Activated CD4-positive, alpha-beta T cell treated with anti-CD3 and anti-CD28 coated beads, Interleukin-2, amount 10 ng/mL, durations not matched to agents 7 days and 5 days (primary cell): ENCODE data around the gene ZNF507. TPM values are rescaled to one million over a fixed set of nuclear protein-coding genes. Genes with fewer than 3 reads are reported as not detected.
A peak's percentile ranks its signal among the peaks of the same experiment; 100 is the strongest.

Experiments
- CTCF ChIA-PET: fragments of 350-600 bp; sonication (Branson Sonifier 250); formaldehyde crosslinking; loops from one replicate; lab custom pipeline; 2021; ENCODE audit warnings: antibody characterized with exemption; lab: Charles Lee
- POLR2A ChIA-PET: fragments of 350-600 bp; sonication (Branson Sonifier 250); formaldehyde crosslinking; loops from one replicate; lab custom pipeline; 2021; ENCODE audit warnings: antibody characterized with exemption; lab: Charles Lee
- DNase-seq: peaks from one replicate; pipeline ENCODE4 v3.0.0-alpha.2; 2020
- H3K27ac Mint-ChIP-seq: one replicate; pipeline ENCODE4 v1.8.0; 2021; ENCODE audit warnings: mild to moderate bottlenecking, moderate library complexity, mixed read lengths
- H3K27me3 Mint-ChIP-seq: one replicate; pipeline ENCODE4 v1.8.0; 2021; ENCODE audit warnings: mixed read lengths
- H3K36me3 Mint-ChIP-seq: one replicate; pipeline ENCODE4 v1.8.0; 2021; ENCODE audit warnings: low read depth, mixed read lengths
- H3K4me1 Mint-ChIP-seq: one replicate; pipeline ENCODE4 v1.8.0; 2021; ENCODE audit warnings: mixed read lengths
- H3K4me3 Mint-ChIP-seq: one replicate; pipeline ENCODE4 v1.8.0; 2021; ENCODE audit warnings: mild to moderate bottlenecking, moderate library complexity, mixed read lengths
- H3K9me3 Mint-ChIP-seq: one replicate; pipeline ENCODE4 v1.8.0; 2021; ENCODE audit warnings: mixed read lengths
- total RNA-seq, 2 experiments: library from RNA; stranded (reverse); gene quantifications; one replicate each; pipeline ENCODE4 v1.2.3, GENCODE V29; 2021

ZNF507 gene
- total RNA-seq, 2 experiments from 2014 or later, result 30.4 to 33.3 TPM

GRCh38 chr19:32347573-32347972, 2.2 kb downstream of the ZNF507 start:
- peaks cover 47% of the 10 kb centered on the region for H3K36me3 Mint-ChIP-seq
- no peaks in the 10 kb centered on the region for H3K9me3 Mint-ChIP-seq
- H3K4me1 Mint-ChIP-seq, result peaks cover 49% of the 10 kb centered on the region
- ChIA-PET CTCF (interaction anchor here (0.6 kb wide), 1 partner anchor 633 kb away, joined by 3 read pairs; no protein-coding TSS in a partner anchor), POLR2A (no interaction called here)
- H3K4me3 Mint-ChIP-seq, result peak overlapping the region; percentile 90
- peaks cover 3% of the 10 kb centered on the region for H3K27me3 Mint-ChIP-seq
- H3K27ac Mint-ChIP-seq, result no peak overlapping the region
- no peak for DNase-seq

GRCh38 chr19:32349051-32349450, 3.6 kb downstream of the ZNF507 start:
- peaks cover 62% of the 10 kb centered on the region for H3K36me3 Mint-ChIP-seq
- no peak overlapping the region for H3K4me3 Mint-ChIP-seq
- no peaks in the 10 kb centered on the region for H3K9me3 Mint-ChIP-seq
- no peaks in the 10 kb centered on the region for H3K27me3 Mint-ChIP-seq
- DNase-seq, result no peak
- POLR2A ChIA-PET, result no interaction called here
- CTCF ChIA-PET, result no interaction called here
- no peak overlapping the region for H3K27ac Mint-ChIP-seq
- H3K4me1 Mint-ChIP-seq, result peaks cover 57% of the 10 kb centered on the region

DNA sequence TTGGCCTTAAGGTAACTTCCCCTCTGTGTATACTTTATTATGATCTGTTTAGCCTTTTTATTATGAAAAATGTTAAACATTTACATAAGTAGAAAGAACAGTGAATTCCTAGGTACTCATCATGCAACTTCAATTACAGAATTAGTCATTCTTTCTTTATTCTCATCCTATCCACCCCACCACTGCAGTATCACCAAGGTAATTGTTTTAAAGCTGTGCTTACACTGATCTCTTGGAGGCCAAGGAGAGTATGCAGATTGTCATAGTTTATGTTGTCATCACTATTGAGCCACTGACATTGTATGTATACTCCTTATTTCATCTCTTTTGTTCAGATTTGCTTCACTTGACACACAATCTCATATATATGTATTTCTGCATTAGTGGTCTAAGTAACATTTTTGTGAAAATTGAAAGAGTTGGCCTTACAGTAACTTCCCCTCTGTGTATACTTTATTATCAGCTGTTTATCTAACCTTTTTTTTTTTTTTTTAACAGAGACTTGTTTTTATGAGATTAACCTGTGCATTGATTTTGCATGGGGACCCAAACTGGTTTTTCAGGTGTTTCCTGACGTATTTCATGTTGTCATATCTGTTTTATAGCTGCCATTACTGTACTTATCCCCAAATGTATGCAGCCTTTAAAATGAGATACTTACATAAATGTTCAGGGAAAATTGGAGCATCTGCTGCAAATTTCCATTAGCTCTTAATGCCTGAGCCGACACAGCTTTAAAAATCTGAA, 4.5 kb downstream of the ZNF507 start:
- H3K4me1 Mint-ChIP-seq, result peaks cover 59% of the 10 kb centered on the region
- H3K4me3 Mint-ChIP-seq, result no peak overlapping the region
- H3K9me3 Mint-ChIP-seq, result no peaks in the 10 kb centered on the region
- H3K27me3 Mint-ChIP-seq, result no peaks in the 10 kb centered on the region
- POLR2A ChIA-PET, result no interaction called here
- CTCF ChIA-PET, result no interaction called here
- no peak overlapping the region for H3K27ac Mint-ChIP-seq
- H3K36me3 Mint-ChIP-seq, result peaks cover 71% of the 10 kb centered on the region
- no peak for DNase-seq

GRCh38 chr19:32350471-32350865, 5.1 kb downstream of the ZNF507 start:
- no peaks in the 10 kb centered on the region for H3K27me3 Mint-ChIP-seq
- peaks cover 60% of the 10 kb centered on the region for H3K4me1 Mint-ChIP-seq
- no peak for DNase-seq
- H3K36me3 Mint-ChIP-seq, result peaks cover 76% of the 10 kb centered on the region
- no peak overlapping the region for H3K27ac Mint-ChIP-seq
- ChIA-PET CTCF (no interaction called here), POLR2A (no interaction called here)
- no peak overlapping the region for H3K4me3 Mint-ChIP-seq
- no peaks in the 10 kb centered on the region for H3K9me3 Mint-ChIP-seq

GRCh38 chr19:32350987-32351348, 5.6 kb downstream of the ZNF507 start:
- no peak overlapping the region for H3K4me3 Mint-ChIP-seq
- DNase-seq, result no peak
- H3K36me3 Mint-ChIP-seq, result peaks cover 80% of the 10 kb centered on the region
- no peaks in the 10 kb centered on the region for H3K27me3 Mint-ChIP-seq
- ChIA-PET POLR2A (no interaction called here), CTCF (no interaction called here)
- no peaks in the 10 kb centered on the region for H3K9me3 Mint-ChIP-seq
- peaks cover 63% of the 10 kb centered on the region for H3K4me1 Mint-ChIP-seq
- no peak overlapping the region for H3K27ac Mint-ChIP-seq

DNA sequence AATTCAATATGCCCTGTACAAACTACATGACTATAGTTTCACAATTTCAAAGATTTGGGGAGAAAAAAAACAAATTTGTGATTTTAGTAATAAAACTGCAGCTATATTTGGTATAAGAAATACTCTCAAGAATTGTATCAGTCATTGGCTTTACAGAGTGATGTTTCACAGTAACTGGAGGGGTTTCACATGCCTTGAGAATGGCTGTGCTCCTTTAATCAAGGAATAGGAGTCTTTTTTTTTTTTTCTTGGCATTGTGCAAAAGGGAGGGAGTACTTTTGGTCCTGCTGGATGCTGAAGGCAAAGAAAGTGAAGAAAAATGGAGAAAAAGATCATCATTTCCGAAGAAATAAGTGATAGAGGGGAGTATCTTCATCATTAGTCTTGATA, 6.8 kb downstream of the ZNF507 start:
- Mint-ChIP-seq H3K9me3 (no peaks in the 10 kb centered on the region), H3K4me3 (no peak overlapping the region), H3K4me1 (peaks cover 58% of the 10 kb centered on the region), H3K27me3 (no peaks in the 10 kb centered on the region), H3K27ac (no peak overlapping the region), H3K36me3 (peaks cover 86% of the 10 kb centered on the region)
- no peak for DNase-seq
- ChIA-PET CTCF (interaction anchor here (0.6 kb wide), 1 partner anchor 23 kb away, joined by 5 read pairs; no protein-coding TSS in a partner anchor), POLR2A (no interaction called here)

GRCh38 chr19:32354345-32354744, 8.9 kb downstream of the ZNF507 start:
- ChIA-PET CTCF (no interaction called here), POLR2A (no interaction called here)
- peaks cover 82% of the 10 kb centered on the region for H3K36me3 Mint-ChIP-seq
- H3K4me1 Mint-ChIP-seq, result peaks cover 43% of the 10 kb centered on the region
- no peak for DNase-seq
- no peaks in the 10 kb centered on the region for H3K27me3 Mint-ChIP-seq
- no peak overlapping the region for H3K27ac Mint-ChIP-seq
- no peak overlapping the region for H3K4me3 Mint-ChIP-seq
- H3K9me3 Mint-ChIP-seq, result no peaks in the 10 kb centered on the region

GRCh38 chr19:32355309-32355708, 9.9 kb downstream of the ZNF507 start:
- CTCF ChIA-PET, result no interaction called here
- no peaks in the 10 kb centered on the region for H3K27me3 Mint-ChIP-seq
- H3K27ac Mint-ChIP-seq, result no peak overlapping the region
- H3K36me3 Mint-ChIP-seq, result peaks cover 80% of the 10 kb centered on the region
- no peak overlapping the region for H3K4me3 Mint-ChIP-seq
- POLR2A ChIA-PET, result no interaction called here
- H3K9me3 Mint-ChIP-seq, result no peaks in the 10 kb centered on the region
- no peak for DNase-seq
- peaks cover 35% of the 10 kb centered on the region for H3K4me1 Mint-ChIP-seq

GRCh38 chr19:32357720-32358119, 12.3 kb downstream of the ZNF507 start:
- ChIA-PET POLR2A (no interaction called here), CTCF (interaction anchor here (1.2 kb wide), 1 partner anchor 17 kb away, joined by 3 read pairs; no protein-coding TSS in a partner anchor)
- Mint-ChIP-seq H3K36me3 (peaks cover 75% of the 10 kb centered on the region), H3K27ac (no peak overlapping the region), H3K4me3 (no peak overlapping the region), H3K4me1 (peaks cover 16% of the 10 kb centered on the region), H3K9me3 (no peaks in the 10 kb centered on the region), H3K27me3 (no peaks in the 10 kb centered on the region)
- no peak for DNase-seq

DNA sequence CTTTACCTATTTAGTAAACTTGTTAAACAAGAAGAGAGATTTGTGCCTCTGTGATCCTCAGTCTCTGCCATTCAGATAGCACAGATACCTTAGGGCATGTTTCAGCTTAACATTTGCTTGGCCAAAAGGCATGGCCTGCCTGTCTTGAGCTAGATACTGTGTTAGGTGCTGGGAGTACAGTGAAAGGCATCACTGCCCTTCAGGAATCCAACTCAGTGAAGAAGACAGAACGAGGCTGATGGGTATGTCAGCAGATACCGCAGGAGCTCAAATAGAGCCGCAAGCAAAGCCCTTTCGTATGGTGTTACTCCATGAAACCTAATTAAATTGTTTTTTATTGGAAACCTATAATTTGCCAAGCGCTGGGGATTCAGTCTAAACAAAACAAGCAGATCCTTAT, 12.9 kb downstream of the ZNF507 start:
- peaks cover 12% of the 10 kb centered on the region for H3K4me1 Mint-ChIP-seq
- no peak overlapping the region for H3K27ac Mint-ChIP-seq
- H3K9me3 Mint-ChIP-seq, result no peaks in the 10 kb centered on the region
- ChIA-PET POLR2A (no interaction called here), CTCF (interaction anchor here (1.2 kb wide), 1 partner anchor 16 kb away, joined by 3 read pairs; no protein-coding TSS in a partner anchor)
- no peaks in the 10 kb centered on the region for H3K27me3 Mint-ChIP-seq
- H3K4me3 Mint-ChIP-seq, result no peak overlapping the region
- DNase-seq, result no peak
- peaks cover 73% of the 10 kb centered on the region for H3K36me3 Mint-ChIP-seq

DNA sequence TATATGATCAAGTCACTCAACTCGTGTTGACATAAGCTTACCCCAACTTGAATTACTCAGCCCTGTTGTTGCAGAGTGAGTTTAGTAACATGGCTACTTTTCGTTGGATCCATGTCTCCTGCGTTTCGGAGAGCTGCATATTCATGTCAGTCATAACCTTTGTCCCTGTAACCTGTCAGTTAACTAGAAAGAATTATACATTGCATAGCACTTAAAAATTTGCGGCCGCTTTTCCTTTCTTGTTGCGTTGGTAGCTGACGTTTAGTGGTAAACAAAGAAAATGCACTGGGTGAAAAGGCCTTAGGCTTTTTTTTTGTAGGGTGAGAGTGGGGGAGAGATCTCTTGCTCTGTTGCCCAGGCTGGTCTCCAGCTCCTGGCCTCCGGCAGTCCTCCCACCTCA, 14.2 kb downstream of the ZNF507 start:
- Mint-ChIP-seq H3K9me3 (no peaks in the 10 kb centered on the region), H3K4me3 (no peak overlapping the region), H3K27ac (no peak overlapping the region), H3K27me3 (no peaks in the 10 kb centered on the region), H3K36me3 (peaks cover 64% of the 10 kb centered on the region), H3K4me1 (peaks cover 10% of the 10 kb centered on the region)
- DNase-seq, result no peak
- ChIA-PET POLR2A (no interaction called here), CTCF (no interaction called here)

- H3K36me3 Mint-ChIP-seq, result peaks cover 61% of the 10 kb centered on the region
- no peak overlapping the region for H3K27ac Mint-ChIP-seq
- H3K27me3 Mint-ChIP-seq, result no peaks in the 10 kb centered on the region
- no peak overlapping the region for H3K4me3 Mint-ChIP-seq
- ChIA-PET POLR2A (no interaction called here), CTCF (no interaction called here)
- DNase-seq, result no peak
- H3K4me1 Mint-ChIP-seq, result peaks cover 2% of the 10 kb centered on the region
- no peaks in the 10 kb centered on the region for H3K9me3 Mint-ChIP-seq
These were observed 16.3 kb downstream of the ZNF507 start for GRCh38 chr19:32361574-32362317.

GRCh38 chr19:32362318-32362691, 16.9 kb downstream of the ZNF507 start:
- Mint-ChIP-seq H3K27me3 (no peaks in the 10 kb centered on the region), H3K27ac (no peak overlapping the region), H3K4me1 (peaks cover 2% of the 10 kb centered on the region), H3K9me3 (no peaks in the 10 kb centered on the region), H3K36me3 (peaks cover 62% of the 10 kb centered on the region), H3K4me3 (no peak overlapping the region)
- DNase-seq, result no peak
- CTCF ChIA-PET, result no interaction called here
- POLR2A ChIA-PET, result no interaction called here
